NCI-H146 treated with DMSO at 0.1 percent for 48 hours (cell line): ENCODE measurements around the gene CCDC106.

Experiments
- DNase-seq: peaks from one replicate; lab custom pipeline; 2025; ENCODE audit not compliant: unreplicated experiment; lab: John Stamatoyannopoulos, UW

The CCDC106 gene

GRCh38 chr19:55635334-55635717, 12.7 kb upstream of the CCDC106 start:
- no peak for DNase-seq

GRCh38 chr19:55635856-55636440, 12.1 kb upstream of the CCDC106 start:
- DNase-seq = no peak

GRCh38 chr19:55636723-55637122, 11.3 kb upstream of the CCDC106 start:
- DNase-seq = no peak

- DNase-seq = no peak
These were observed 10.5 kb upstream of the CCDC106 start for GRCh38 chr19:55637534-55637933.

- DNase-seq = no peak
These were observed 9.1 kb upstream of the CCDC106 start for GRCh38 chr19:55638864-55639359.

GRCh38 chr19:55640043-55640576, 7.9 kb upstream of the CCDC106 start:
- DNase-seq = no peak

GRCh38 chr19:55640577-55641425, 7.2 kb upstream of the CCDC106 start, which contains the start of gene ZNF580:
TSS of gene ZNF580 (plus strand) at chr19:55641002. CDS start at chr19:55642509, 1,507 bp downstream.
- DNase-seq = peak; percentile 60

- peak; percentile 39 for DNase-seq
These were observed 6.4 kb upstream of the CCDC106 start for GRCh38 chr19:55641426-55642152.

GRCh38 chr19:55642153-55643002, 5.6 kb upstream of the CCDC106 start:
- peak; percentile 63 for DNase-seq

- DNase-seq = peak; percentile 59
These were observed 4.8 kb upstream of the CCDC106 start, which contains the start of gene ZNF581 for GRCh38 chr19:55643003-55643886. TSS of gene ZNF581 (plus strand) at chr19:55643649. CDS start at chr19:55644572, 923 bp downstream.

GRCh38 chr19:55643887-55644176, 4.2 kb upstream of the CCDC106 start:
- no peak for DNase-seq

- DNase-seq = no peak
These were observed 3.7 kb upstream of the CCDC106 start for GRCh38 chr19:55644191-55644833.

GRCh38 chr19:55644842-55645511, 3.0 kb upstream of the CCDC106 start:
- no peak for DNase-seq

- no peak for DNase-seq
These were observed 2.5 kb upstream of the CCDC106 start for GRCh38 chr19:55645512-55645881.

GRCh38 chr19:55646889-55647731, 902 bp upstream of the CCDC106 start:
- DNase-seq = no peak

- no peak for DNase-seq
These were observed 714 bp downstream of the CCDC106 start for GRCh38 chr19:55648585-55649267.
